ENCODE measurements around the gene ROR2. TPM values are rescaled to one million over a fixed set of nuclear protein-coding genes. Genes with fewer than 3 reads are reported as not detected.

The ROR2 gene
- total and polyA plus RNA-seq, 4 donors = 1.6 to 5.8 TPM; not detected in 2

DNA sequence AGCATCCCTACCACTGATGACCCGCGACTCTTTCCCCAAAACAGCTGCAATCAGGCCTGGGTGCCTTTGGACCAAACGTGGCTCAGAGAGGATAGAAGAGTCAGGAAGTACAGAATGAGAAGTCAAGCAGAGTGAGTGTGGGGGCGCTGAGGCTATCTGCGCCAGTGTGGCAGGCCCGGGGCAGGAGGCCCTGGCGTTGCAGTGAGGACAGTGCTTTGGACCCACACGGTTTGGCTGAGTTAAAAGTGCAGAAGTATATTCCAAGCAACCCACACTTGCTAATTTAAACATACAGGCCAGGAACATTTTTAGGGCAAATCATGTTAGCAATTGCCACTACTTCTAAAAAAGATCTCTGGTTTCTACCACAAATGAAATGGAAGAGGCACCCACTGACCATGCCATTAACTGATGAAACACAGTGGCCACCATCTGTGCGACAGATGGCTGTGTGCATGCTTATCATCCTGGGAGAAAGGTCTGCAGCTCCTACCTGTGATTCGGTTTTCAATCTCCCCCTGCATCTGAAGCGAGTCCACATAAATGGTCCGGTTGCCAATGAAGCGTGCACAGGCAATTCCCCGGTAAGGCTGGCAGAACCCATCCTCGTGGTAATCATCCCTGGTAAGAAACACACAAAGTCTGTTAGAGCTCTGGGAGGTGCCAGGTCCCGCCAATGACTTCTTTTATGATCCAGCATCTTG, 213.0 kb downstream of the ROR2 start:
- Histone ChIP-seq H3K4me3 (ENCODE audit: low read length in 2 of 2) (no peak overlapping the region), H3K36me3 (ENCODE audit: control insufficient read depth in 1 of 2, insufficient read depth in 2 of 2, low read length in 1 of 2) (no peaks in the 10 kb centered on the region), H3K27me3 (ENCODE audit: control insufficient read depth in 1 of 2, insufficient read depth in 2 of 2, low read length in 1 of 2) (no peaks in the 10 kb centered on the region), H3K27ac (ENCODE audit: low read depth in 1 of 2, low read length in 2 of 2) (no peak overlapping the region), H3K9me3 (ENCODE audit: control insufficient read depth, low read length) (no peaks in the 10 kb centered on the region), H3K4me1 (ENCODE audit: control insufficient read depth in 1 of 2, insufficient read depth in 2 of 2, low read length in 2 of 2) (no peaks in the 10 kb centered on the region)
- 84 to 90% methylated on average over 16 of the region's 16 CpGs for WGBS, 2 donors
- ATAC-seq (ENCODE audit: low FRiP score) = no peak
- intact Hi-C loops (cut with DNase I) = no loop called here
- DNase-seq = no peak

DNA sequence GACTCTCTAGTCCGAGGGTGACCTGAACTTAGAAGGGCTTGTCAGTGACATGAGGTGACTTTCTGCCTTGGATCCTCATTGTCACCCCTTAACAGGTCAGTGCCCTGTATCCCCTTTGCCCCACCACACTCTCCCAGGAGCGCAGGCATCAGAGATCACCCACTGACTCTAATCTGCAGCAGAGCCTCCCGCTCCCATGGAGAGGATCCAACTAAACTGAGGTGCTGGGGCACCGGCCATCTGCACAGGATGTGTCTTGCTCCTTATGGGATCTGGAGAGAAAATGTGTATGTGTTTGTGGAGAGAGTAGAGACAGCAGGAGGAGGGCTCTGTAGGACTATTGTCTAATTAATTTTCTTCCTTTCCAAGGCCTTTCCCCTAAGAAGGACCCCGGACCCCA, 213.7 kb downstream of the ROR2 start:
- no peak overlapping the region for H3K27ac ChIP-seq (ENCODE audit: low read depth in 1 of 2, low read length in 2 of 2)
- intact Hi-C loops (cut with DNase I) = no loop called here
- DNase-seq (no peak), ATAC-seq (ENCODE audit: low FRiP score) (no peak)
- H3K27me3 ChIP-seq (ENCODE audit: control insufficient read depth in 1 of 2, insufficient read depth in 2 of 2, low read length in 1 of 2) = no peaks in the 10 kb centered on the region
- WGBS, 2 donors = 93 to 95% methylated on average over 5 of the region's 5 CpGs
- H3K9me3 ChIP-seq (ENCODE audit: control insufficient read depth, low read length) = no peaks in the 10 kb centered on the region
- H3K36me3 ChIP-seq (ENCODE audit: control insufficient read depth in 1 of 2, insufficient read depth in 2 of 2, low read length in 1 of 2) = no peaks in the 10 kb centered on the region
- H3K4me3 ChIP-seq (ENCODE audit: low read length in 2 of 2) = no peak overlapping the region
- H3K4me1 ChIP-seq (ENCODE audit: control insufficient read depth in 1 of 2, insufficient read depth in 2 of 2, low read length in 2 of 2) = no peaks in the 10 kb centered on the region

DNA sequence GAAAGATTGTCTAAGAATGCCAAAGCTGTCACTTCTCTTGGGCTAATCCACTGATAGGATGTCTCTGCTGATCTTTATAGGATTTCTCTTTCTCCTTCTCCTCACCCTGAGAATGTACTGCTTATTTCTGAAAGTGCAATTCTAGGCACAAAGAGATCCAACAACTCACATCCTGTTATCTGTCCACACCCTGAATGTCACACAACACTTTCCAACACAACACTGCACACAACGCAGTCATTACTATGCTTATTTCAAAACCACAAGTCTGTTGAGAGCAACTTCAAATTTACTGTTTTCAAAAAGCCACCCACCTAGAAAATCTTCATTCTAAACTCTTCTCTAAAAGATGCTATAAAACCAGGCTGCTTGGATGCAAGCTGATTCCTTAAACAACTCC, 215.0 kb downstream of the ROR2 start:
- Histone ChIP-seq H3K9me3 (ENCODE audit: control insufficient read depth, low read length) (no peaks in the 10 kb centered on the region), H3K27me3 (ENCODE audit: control insufficient read depth in 1 of 2, insufficient read depth in 2 of 2, low read length in 1 of 2) (no peaks in the 10 kb centered on the region), H3K27ac (ENCODE audit: low read depth in 1 of 2, low read length in 2 of 2) (no peak overlapping the region), H3K36me3 (ENCODE audit: control insufficient read depth in 1 of 2, insufficient read depth in 2 of 2, low read length in 1 of 2) (no peaks in the 10 kb centered on the region), H3K4me1 (ENCODE audit: control insufficient read depth in 1 of 2, insufficient read depth in 2 of 2, low read length in 2 of 2) (no peaks in the 10 kb centered on the region), H3K4me3 (ENCODE audit: low read length in 2 of 2) (no peak overlapping the region)
- ATAC-seq (ENCODE audit: low FRiP score) = no peak
- intact Hi-C loops (cut with DNase I) = no loop called here
- 94 to 95% methylated on average over 1 of the region's 1 CpG for WGBS, 2 donors
- DNase-seq = no peak

DNA sequence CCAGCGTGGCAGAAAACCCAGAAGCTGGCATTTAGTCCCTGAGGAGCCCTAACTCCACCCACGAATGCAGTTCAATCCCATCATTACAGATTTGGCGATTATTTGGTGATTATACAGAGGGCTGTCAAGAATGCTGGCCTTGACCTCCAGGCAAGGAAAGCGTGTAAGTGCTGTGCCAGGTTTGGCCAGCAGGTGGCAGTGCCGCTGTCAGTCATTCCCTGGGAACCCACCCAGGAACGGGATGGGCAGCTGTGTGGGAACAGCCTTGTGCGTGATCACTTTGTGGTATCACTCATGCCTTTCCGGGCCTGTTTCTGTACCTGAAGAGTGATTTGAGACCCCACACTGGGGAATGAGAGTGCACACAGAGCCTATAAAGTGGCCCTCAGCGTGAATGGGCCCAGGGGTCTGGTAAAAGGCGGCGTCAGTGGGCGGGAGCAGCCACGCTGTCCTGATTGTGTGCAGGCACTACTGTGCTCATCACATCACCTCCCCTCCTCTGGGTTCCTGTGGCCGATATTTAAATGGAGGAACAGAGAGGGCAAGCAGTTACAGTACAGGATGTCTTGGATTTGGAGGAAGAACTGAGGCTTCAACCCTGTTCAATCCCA, 215.6 kb downstream of the ROR2 start:
- ATAC-seq (ENCODE audit: low FRiP score) (peak; percentile 78), DNase-seq (peak; percentile 64 to 90)
- no peaks in the 10 kb centered on the region for H3K9me3 ChIP-seq (ENCODE audit: control insufficient read depth, low read length)
- intact Hi-C loops (cut with DNase I) = no loop called here
- H3K4me1 ChIP-seq (ENCODE audit: control insufficient read depth in 1 of 2, insufficient read depth in 2 of 2, low read length in 2 of 2) = no peaks in the 10 kb centered on the region
- 45 to 50% methylated on average over 14 of the region's 14 CpGs for WGBS, 2 donors
- H3K27ac ChIP-seq (ENCODE audit: low read depth in 1 of 2, low read length in 2 of 2) = no peak overlapping the region
- no peaks in the 10 kb centered on the region for H3K36me3 ChIP-seq (ENCODE audit: control insufficient read depth in 1 of 2, insufficient read depth in 2 of 2, low read length in 1 of 2)
- no peak overlapping the region for H3K4me3 ChIP-seq (ENCODE audit: low read length in 2 of 2)
- H3K27me3 ChIP-seq (ENCODE audit: control insufficient read depth in 1 of 2, insufficient read depth in 2 of 2, low read length in 1 of 2) = no peaks in the 10 kb centered on the region

DNA sequence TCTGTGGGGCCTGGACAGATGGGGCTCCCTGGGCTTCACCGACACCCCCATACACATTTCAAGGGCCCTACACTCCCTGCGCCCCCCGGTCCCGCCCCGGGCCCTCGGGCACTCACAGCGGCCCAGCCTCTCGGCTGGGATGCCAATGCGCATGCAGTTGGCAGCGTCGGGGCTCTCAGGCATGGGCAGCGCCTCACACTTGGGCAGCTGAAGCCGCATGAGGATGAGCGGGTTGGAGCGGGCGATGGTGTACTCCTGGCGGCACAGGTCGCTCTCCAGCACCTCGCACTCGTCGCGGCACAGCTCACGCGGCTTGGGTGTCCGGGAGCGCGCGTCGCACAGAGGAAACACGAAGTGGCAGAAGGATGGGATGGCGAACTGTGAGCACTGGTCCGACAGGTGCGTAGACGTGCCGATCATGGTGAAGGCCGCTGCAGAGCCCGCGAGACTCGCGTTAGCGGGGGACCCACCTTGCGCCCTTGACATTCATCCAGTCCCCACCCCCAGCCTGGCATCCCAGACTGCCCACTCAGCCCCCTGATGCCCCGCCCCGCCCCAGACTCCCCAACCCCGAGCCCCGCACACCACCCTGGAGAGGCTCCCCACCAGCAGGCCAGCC, 216.9 kb downstream of the ROR2 start:
- Histone ChIP-seq H3K4me1 (ENCODE audit: control insufficient read depth in 1 of 2, insufficient read depth in 2 of 2, low read length in 2 of 2) (no peaks in the 10 kb centered on the region), H3K36me3 (ENCODE audit: control insufficient read depth in 1 of 2, insufficient read depth in 2 of 2, low read length in 1 of 2) (no peaks in the 10 kb centered on the region), H3K4me3 (ENCODE audit: low read length in 2 of 2) (no peak overlapping the region), H3K9me3 (ENCODE audit: control insufficient read depth, low read length) (no peaks in the 10 kb centered on the region), H3K27ac (ENCODE audit: low read depth in 1 of 2, low read length in 2 of 2) (no peak overlapping the region), H3K27me3 (ENCODE audit: control insufficient read depth in 1 of 2, insufficient read depth in 2 of 2, low read length in 1 of 2) (no peaks in the 10 kb centered on the region)
- WGBS, 2 donors = 97 to 98% methylated on average over 46 of the region's 46 CpGs
- intact Hi-C loops (cut with DNase I) = no loop called here
- DNase-seq = no peak
- ATAC-seq (ENCODE audit: low FRiP score) = no peak

DNA sequence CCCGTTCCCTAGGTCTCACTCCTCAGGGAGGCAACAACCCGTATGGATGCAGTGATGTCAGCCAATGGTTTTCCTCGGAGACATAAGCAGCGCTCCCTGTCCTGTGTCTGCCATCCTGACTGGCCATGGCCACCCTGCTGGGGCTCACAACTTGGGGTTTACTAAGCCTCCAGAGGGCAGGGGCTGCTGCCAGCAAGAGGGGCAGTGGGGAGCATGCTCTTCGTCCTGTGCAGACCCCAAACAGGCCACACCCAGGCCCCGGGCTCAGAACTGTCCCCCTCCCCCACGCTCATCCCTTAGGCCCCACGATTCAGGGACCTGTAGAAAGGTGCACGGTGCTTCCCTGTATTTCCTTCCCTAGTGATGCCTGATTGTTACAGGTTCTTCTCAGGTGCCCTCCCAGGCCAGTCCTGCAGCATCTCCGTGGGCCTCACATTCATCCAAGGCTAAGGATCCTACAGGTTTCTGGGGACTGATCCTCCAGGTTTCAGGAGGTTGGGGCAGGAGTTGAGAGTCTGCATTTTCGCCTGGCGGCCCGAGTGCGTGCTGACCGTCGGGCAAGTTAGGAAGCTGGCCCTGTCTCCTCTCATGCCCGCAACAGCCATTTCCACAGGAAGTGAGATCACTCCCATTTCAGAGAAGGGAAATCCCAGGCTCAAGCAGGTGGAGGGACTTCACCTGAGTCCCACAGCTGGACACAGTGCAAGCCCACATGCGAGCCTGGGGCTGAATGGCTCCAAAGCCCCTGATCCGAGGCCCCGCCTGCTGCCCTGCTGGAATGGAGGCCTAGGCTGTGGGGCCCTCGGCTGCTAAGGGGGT, 217.6 kb downstream of the ROR2 start:
- Histone ChIP-seq H3K4me3 (ENCODE audit: low read length in 2 of 2) (no peak overlapping the region), H3K4me1 (ENCODE audit: control insufficient read depth in 1 of 2, insufficient read depth in 2 of 2, low read length in 2 of 2) (no peaks in the 10 kb centered on the region), H3K27me3 (ENCODE audit: control insufficient read depth in 1 of 2, insufficient read depth in 2 of 2, low read length in 1 of 2) (no peaks in the 10 kb centered on the region), H3K27ac (ENCODE audit: low read depth in 1 of 2, low read length in 2 of 2) (no peak overlapping the region), H3K36me3 (ENCODE audit: control insufficient read depth in 1 of 2, insufficient read depth in 2 of 2, low read length in 1 of 2) (no peaks in the 10 kb centered on the region), H3K9me3 (ENCODE audit: control insufficient read depth, low read length) (no peaks in the 10 kb centered on the region)
- intact Hi-C loops (cut with DNase I) = no loop called here
- no peak for DNase-seq
- ATAC-seq (ENCODE audit: low FRiP score) = no peak
- 91 to 94% methylated on average over 21 of the region's 21 CpGs for WGBS, 2 donors

DNA sequence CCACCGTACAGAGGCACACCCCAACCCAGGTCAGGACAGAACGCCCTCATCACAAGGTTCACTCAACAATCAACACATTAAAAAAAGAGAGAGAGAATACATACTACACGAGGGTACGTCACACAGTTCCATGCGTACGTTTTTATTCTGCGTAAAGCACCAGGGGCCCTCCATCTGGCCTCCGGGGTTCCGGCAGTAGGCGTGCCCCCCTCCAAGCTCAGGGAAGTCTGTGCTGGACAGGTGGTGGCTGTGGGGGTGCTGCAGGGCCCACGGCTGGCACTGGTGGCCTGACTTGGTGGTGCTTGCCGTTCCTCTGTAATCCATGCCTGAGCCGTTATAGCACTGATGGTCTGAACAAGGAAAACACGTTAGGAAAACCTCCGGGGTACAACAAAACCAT, 219.2 kb downstream of the ROR2 start:
- intact Hi-C loops (cut with DNase I) = no loop called here
- H3K27ac ChIP-seq (ENCODE audit: low read depth in 1 of 2, low read length in 2 of 2) = no peak overlapping the region

DNA sequence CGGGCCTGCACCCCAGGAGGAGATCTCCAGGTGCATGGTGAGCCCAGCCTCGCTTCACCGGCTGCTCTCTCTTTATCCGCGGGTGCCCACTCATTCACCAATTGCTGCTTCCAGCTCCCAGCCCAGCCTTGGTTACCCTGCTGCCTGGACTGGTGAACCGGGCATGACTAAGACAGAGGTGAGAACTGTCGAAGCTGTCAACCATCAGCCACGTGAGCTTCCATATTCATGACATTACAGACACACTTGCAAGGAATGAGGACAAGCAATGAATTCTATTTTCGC, 220.5 kb downstream of the ROR2 start:
- ATAC-seq (ENCODE audit: low FRiP score) (no peak), DNase-seq (no peak)
- Histone ChIP-seq H3K27ac (ENCODE audit: low read depth in 1 of 2, low read length in 2 of 2) (no peak overlapping the region), H3K4me1 (ENCODE audit: control insufficient read depth in 1 of 2, insufficient read depth in 2 of 2, low read length in 2 of 2) (no peaks in the 10 kb centered on the region), H3K36me3 (ENCODE audit: control insufficient read depth in 1 of 2, insufficient read depth in 2 of 2, low read length in 1 of 2) (no peaks in the 10 kb centered on the region), H3K27me3 (ENCODE audit: control insufficient read depth in 1 of 2, insufficient read depth in 2 of 2, low read length in 1 of 2) (no peaks in the 10 kb centered on the region), H3K9me3 (ENCODE audit: control insufficient read depth, low read length) (no peaks in the 10 kb centered on the region), H3K4me3 (ENCODE audit: low read length in 2 of 2) (no peak overlapping the region)
- intact Hi-C loops (cut with DNase I) = loop anchor here in 1 of 2 donors (10.0 kb wide), 1 partner anchor 815 kb away; no protein-coding TSS in a partner anchor
- 88 to 89% methylated on average over 9 of the region's 9 CpGs for WGBS, 2 donors

More for the DNA sequence above, 219.2 kb downstream of the ROR2 start:
- DNase-seq = no peak
- H3K4me1 ChIP-seq (ENCODE audit: control insufficient read depth in 1 of 2, insufficient read depth in 2 of 2, low read length in 2 of 2) = no peaks in the 10 kb centered on the region
- H3K36me3 ChIP-seq (ENCODE audit: control insufficient read depth in 1 of 2, insufficient read depth in 2 of 2, low read length in 1 of 2) = no peaks in the 10 kb centered on the region
- 95% methylated on average over 15 of the region's 15 CpGs for WGBS, 2 donors
- H3K4me3 ChIP-seq (ENCODE audit: low read length in 2 of 2) = no peak overlapping the region
- ATAC-seq (ENCODE audit: low FRiP score) = no peak
- H3K27me3 ChIP-seq (ENCODE audit: control insufficient read depth in 1 of 2, insufficient read depth in 2 of 2, low read length in 1 of 2) = no peaks in the 10 kb centered on the region
- no peaks in the 10 kb centered on the region for H3K9me3 ChIP-seq (ENCODE audit: control insufficient read depth, low read length)

All from aorta (tissue), 5 donors.